Sigmoid colon (tissue), 7 donors: ENCODE measurements around the gene PNPLA2. TPM values are rescaled to one million over a fixed set of nuclear protein-coding genes. Genes with fewer than 3 reads are reported as not detected.

Experiments used
- DNase-seq: peaks from one replicate; pipeline ENCODE4 v3.0.0-alpha.2; 2019
- H3K27ac ChIP-seq, 4 donors: fragments of 200-600 bp; sonication (generic); one replicate each; pipeline ENCODE4 v1.5.1; 2016 to 2019; ENCODE audit warnings: mild to moderate bottlenecking in 1 of 4
- H3K27me3 ChIP-seq, 3 donors: fragments of 200-600 bp; sonication (generic); one replicate each; pipeline ENCODE4 v1.5.1; 2019; ENCODE audit warnings: mild to moderate bottlenecking in 1 of 3
- H3K36me3 ChIP-seq, 4 donors: fragments of 200-600 bp; sonication (generic); one replicate each; pipeline ENCODE4 v1.5.1; 2016 to 2019
- H3K4me1 ChIP-seq, 4 donors: fragments of 200-600 bp; sonication (generic); one replicate each; pipeline ENCODE4 v1.5.1; 2017 to 2019
- H3K4me3 ChIP-seq, 4 donors: fragments of 200-600 bp; sonication (generic); one replicate each; pipeline ENCODE4 v1.5.1; 2017 to 2019; ENCODE audit warnings: mild to moderate bottlenecking in 2 of 4, moderate library complexity in 1 of 4
- H3K9me3 ChIP-seq, 4 donors: fragments of 200-600 bp in 3 of 4; sonication (generic) in 3 of 4; one replicate each; pipeline versions ENCODE4 v1.5.1 to v1.6.1; 2013 to 2019
- EP300 ChIP-seq, 4 donors: sonication (generic); formaldehyde crosslinking; IDR thresholded peaks; one replicate each; pipeline ENCODE4 v1.6.1; 2017; ENCODE audit warnings: antibody characterized with exemption in 4 of 4
- POLR2A ChIP-seq, 2 donors: fragments of 450-650 bp; IDR thresholded peaks; one replicate each; pipeline ENCODE4 v1.6.1; 2016; ENCODE audit warnings: antibody characterized with exemption in 2 of 2, mild to moderate bottlenecking in 2 of 2, moderate library complexity in 2 of 2
- POLR2AphosphoS5 ChIP-seq, 4 donors: sonication (generic); formaldehyde crosslinking; IDR thresholded peaks; one replicate each; pipeline ENCODE4 v1.6.1; 2017; ENCODE audit warnings: antibody characterized with exemption in 4 of 4
- WGBS, 2 donors: extraction: QIAGEN DNeasy Blood & Tissue Kit; methylation state at CpG; one replicate each; pipeline ENCODE4 v1.1.7; 2013; 5-methylcytosine and 5-hydroxymethylcytosine counted together
- intact Hi-C: fragments of 100-400 bp; cut with DNase I; formaldehyde crosslinking; loops from one replicate; pipeline ENCODE4 v1.15.1; 2023
- polyA plus RNA-seq, 3 donors: library from polyadenylated mRNA; stranded (reverse); fragments of 200-250 nt; gene quantifications; one replicate each; pipeline ENCODE4 v1.2.3, GENCODE V29; 2013
- small RNA-seq, 3 donors: library from RNA; depleted of rRNA; stranded (forward); fragments of <200 nt; gene quantifications; one replicate each; pipeline ENCODE3, GENCODE V24; 2016
- total RNA-seq, 4 donors: library from RNA; depleted of rRNA; stranded (reverse); fragments of >200 nt; gene quantifications; one replicate each; pipeline ENCODE4 v1.1.0, GENCODE V29; 2016
- TF ChIP-seq, protein P1 (sequence below), 4 experiments: fragments of 450-650 bp in 3 of 4; fragments of 200-600 bp in 1 of 4; IDR thresholded peaks; one replicate each; pipeline ENCODE4 v1.5.1; 2016 to 2019; ENCODE audit warnings: antibody characterized with exemption in 4 of 4, mild to moderate bottlenecking in 3 of 4, moderate library complexity in 2 of 4
- donor health status: healthy with polysubstance abuse.
- donor health status: Bipolar disorder and iron deficiency.
- donor health status: healthy.

The PNPLA2 gene
- total and polyA plus RNA-seq, 7 donors, result 26.3 to 137 (median 35.4) TPM

GRCh38 chr11:872799-873198 is 54.1 kb downstream of the PNPLA2 start:
- no peak for DNase-seq
- no peaks in the 10 kb centered on the region for H3K4me1 ChIP-seq
- H3K9me3 ChIP-seq, result no peaks in the 10 kb centered on the region
- 85 to 93% methylated on average over 9 of the region's 9 CpGs for WGBS, 2 donors
- TF ChIP-seq POLR2AphosphoS5 (IDR thresholded peaks at IDR 0.05), result no peak
- TF ChIP-seq POLR2A (IDR thresholded peaks at IDR 0.05), result no peak
- no peak for TF ChIP-seq EP300 (IDR thresholded peaks at IDR 0.05)
- no peak overlapping the region for H3K4me3 ChIP-seq
- no peak overlapping the region for H3K27ac ChIP-seq
- H3K27me3 ChIP-seq, result no peaks in the 10 kb centered on the region
- intact Hi-C loops, result no loop called here
- H3K36me3 ChIP-seq, result peaks cover 0 to 10% (median 0%) of the 10 kb centered on the region in 4 donors

GRCh38 chr11:873706-874105 is 55.0 kb downstream of the PNPLA2 start:
- Histone ChIP-seq H3K27ac (no peak overlapping the region), H3K4me3 (no peak overlapping the region), H3K27me3 (no peaks in the 10 kb centered on the region), H3K4me1 (no peaks in the 10 kb centered on the region), H3K36me3 (peaks cover 0 to 10% (median 0%) of the 10 kb centered on the region in 4 donors), H3K9me3 (no peaks in the 10 kb centered on the region)
- intact Hi-C loops, result no loop called here
- no peak for DNase-seq
- 74 to 80% methylated on average over 12 of the region's 12 CpGs for WGBS, 2 donors
- no peak for TF ChIP-seq POLR2AphosphoS5 (IDR thresholded peaks at IDR 0.05)
- TF ChIP-seq EP300 (IDR thresholded peaks at IDR 0.05), result no peak
- TF ChIP-seq POLR2A (IDR thresholded peaks at IDR 0.05), result no peak
- TF ChIP-seq, protein P1, sequence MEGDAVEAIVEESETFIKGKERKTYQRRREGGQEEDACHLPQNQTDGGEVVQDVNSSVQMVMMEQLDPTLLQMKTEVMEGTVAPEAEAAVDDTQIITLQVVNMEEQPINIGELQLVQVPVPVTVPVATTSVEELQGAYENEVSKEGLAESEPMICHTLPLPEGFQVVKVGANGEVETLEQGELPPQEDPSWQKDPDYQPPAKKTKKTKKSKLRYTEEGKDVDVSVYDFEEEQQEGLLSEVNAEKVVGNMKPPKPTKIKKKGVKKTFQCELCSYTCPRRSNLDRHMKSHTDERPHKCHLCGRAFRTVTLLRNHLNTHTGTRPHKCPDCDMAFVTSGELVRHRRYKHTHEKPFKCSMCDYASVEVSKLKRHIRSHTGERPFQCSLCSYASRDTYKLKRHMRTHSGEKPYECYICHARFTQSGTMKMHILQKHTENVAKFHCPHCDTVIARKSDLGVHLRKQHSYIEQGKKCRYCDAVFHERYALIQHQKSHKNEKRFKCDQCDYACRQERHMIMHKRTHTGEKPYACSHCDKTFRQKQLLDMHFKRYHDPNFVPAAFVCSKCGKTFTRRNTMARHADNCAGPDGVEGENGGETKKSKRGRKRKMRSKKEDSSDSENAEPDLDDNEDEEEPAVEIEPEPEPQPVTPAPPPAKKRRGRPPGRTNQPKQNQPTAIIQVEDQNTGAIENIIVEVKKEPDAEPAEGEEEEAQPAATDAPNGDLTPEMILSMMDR (IDR thresholded peaks at IDR 0.05), result no peak

Small RNA genes lying within 50 kb of the gene (small RNA-seq; reads per million reads assigned to genes)
- 0 reads per million in 3 donors for gene SNORA52

Other genes with a start within 250 kb of the PNPLA2 start
- gene PHRF1, start 242.4 kb upstream of the PNPLA2 start, total RNA-seq, result 10 to 100 TPM; 11.8 to 21.2 (median 17.9) TPM
- gene PHRF1, start 242.4 kb upstream of the PNPLA2 start, polyA plus RNA-seq, result 10 to 100 TPM in 2 of 3 donors, 1 to 10 TPM in 1; 6.6 to 29.3 (median 11.3) TPM
- gene IRF7, start 203.0 kb upstream of the PNPLA2 start, total RNA-seq, result 10 to 100 TPM in 3 of 4 donors, 1 to 10 TPM in 1; 8.6 to 18.2 (median 14.2) TPM
- 10 to 100 TPM; 10.8 to 73.9 (median 26.8) TPM for gene IRF7, start 203.0 kb upstream of the PNPLA2 start, polyA plus RNA-seq
- gene CDHR5, start 194.0 kb upstream of the PNPLA2 start, total RNA-seq, result 1 to 10 TPM in 2 of 4 donors, not detected in 2; 1.8 to 1.9 TPM
- gene CDHR5, start 194.0 kb upstream of the PNPLA2 start, polyA plus RNA-seq, result 100 to 1,000 TPM in 1 of 3 donors, 10 to 100 TPM in 2; 18.0 to 136 (median 29.4) TPM
- not detected for gene SCT, start 191.7 kb upstream of the PNPLA2 start, total RNA-seq
- 1 to 10 TPM in 1 of 3 donors, not detected in 2; 1.1 TPM for gene SCT, start 191.7 kb upstream of the PNPLA2 start, polyA plus RNA-seq
- 1 to 10 TPM in 1 of 4 donors, under 1 TPM in 1, not detected in 2; 0.41 to 2.2 TPM for gene DRD4, start 181.6 kb upstream of the PNPLA2 start, total RNA-seq
- gene DRD4, start 181.6 kb upstream of the PNPLA2 start, polyA plus RNA-seq, result under 1 TPM in 1 of 3 donors, not detected in 2; 0.28 TPM
- gene DEAF1, start 123.7 kb upstream of the PNPLA2 start, total RNA-seq, result 10 to 100 TPM; 15.1 to 29.6 (median 22.2) TPM
- 10 to 100 TPM; 11.3 to 18.6 (median 14.4) TPM for gene DEAF1, start 123.7 kb upstream of the PNPLA2 start, polyA plus RNA-seq
- gene TMEM80, start 123.1 kb upstream of the PNPLA2 start, total RNA-seq, result 10 to 100 TPM; 20.9 to 41.5 (median 39.6) TPM
- 10 to 100 TPM in 2 of 3 donors, 1 to 10 TPM in 1; 7.9 to 27.6 (median 25.7) TPM for gene TMEM80, start 123.1 kb upstream of the PNPLA2 start, polyA plus RNA-seq
- 10 to 100 TPM in 2 of 4 donors, 1 to 10 TPM in 2; 5.4 to 15.6 (median 11.6) TPM for gene EPS8L2, start 112.7 kb upstream of the PNPLA2 start, total RNA-seq
- 100 to 1,000 TPM; 153 to 168 (median 155) TPM for gene EPS8L2, start 112.7 kb upstream of the PNPLA2 start, polyA plus RNA-seq
- gene TALDO1, start 71.5 kb upstream of the PNPLA2 start, total RNA-seq, result 100 to 1,000 TPM in 2 of 4 donors, 10 to 100 TPM in 2; 94.6 to 133 (median 108) TPM
- gene TALDO1, start 71.5 kb upstream of the PNPLA2 start, polyA plus RNA-seq, result 100 to 1,000 TPM; 142 to 177 (median 170) TPM
- 10 to 100 TPM in 3 of 4 donors, 1 to 10 TPM in 1; 6.7 to 26.3 (median 14.9) TPM for gene GATD1, start 41.4 kb upstream of the PNPLA2 start, total RNA-seq
- 10 to 100 TPM in 2 of 3 donors, 1 to 10 TPM in 1; 7.8 to 55.9 (median 40.0) TPM for gene GATD1, start 41.4 kb upstream of the PNPLA2 start, polyA plus RNA-seq
- 1 to 10 TPM; 1.8 to 3.6 (median 2.6) TPM for gene CEND1, start 28.8 kb upstream of the PNPLA2 start, total RNA-seq
- gene CEND1, start 28.8 kb upstream of the PNPLA2 start, polyA plus RNA-seq, result 1 to 10 TPM in 1 of 3 donors, not detected in 2; 2.0 TPM
- 1 to 10 TPM; 3.8 to 7.2 (median 5.4) TPM for gene SLC25A22, start 20.6 kb upstream of the PNPLA2 start, total RNA-seq
- 10 to 100 TPM in 1 of 3 donors, 1 to 10 TPM in 2; 7.8 to 26.4 (median 9.7) TPM for gene SLC25A22, start 20.6 kb upstream of the PNPLA2 start, polyA plus RNA-seq
- gene PIDD1, start 13.7 kb upstream of the PNPLA2 start, total RNA-seq, result 10 to 100 TPM in 2 of 4 donors, 1 to 10 TPM in 2; 6.7 to 26.6 (median 11.4) TPM
- 10 to 100 TPM in 1 of 3 donors, 1 to 10 TPM in 2; 4.9 to 28.8 (median 6.0) TPM for gene PIDD1, start 13.7 kb upstream of the PNPLA2 start, polyA plus RNA-seq
- gene RPLP2, start 8.9 kb upstream of the PNPLA2 start, total RNA-seq, result 100 to 1,000 TPM; 405 to 632 (median 412) TPM
- 1,000 to 10,000 TPM; 1,208 to 2,533 (median 1,777) TPM for gene RPLP2, start 8.9 kb upstream of the PNPLA2 start, polyA plus RNA-seq
- 1 to 10 TPM; 1.5 to 9.5 (median 4.6) TPM for gene CRACR2B, start 9.0 kb downstream of the PNPLA2 start, total RNA-seq
- 100 to 1,000 TPM in 1 of 3 donors, 10 to 100 TPM in 2; 32.1 to 149 (median 46.8) TPM for gene CRACR2B, start 9.0 kb downstream of the PNPLA2 start, polyA plus RNA-seq
- gene CD151, start 14.0 kb downstream of the PNPLA2 start, total RNA-seq, result 100 to 1,000 TPM in 3 of 4 donors, 10 to 100 TPM in 1; 84.4 to 343 (median 278) TPM
- gene CD151, start 14.0 kb downstream of the PNPLA2 start, polyA plus RNA-seq, result 100 to 1,000 TPM in 1 of 3 donors, 10 to 100 TPM in 2; 91.9 to 436 (median 92.7) TPM
- 10 to 100 TPM; 34.9 to 75.3 (median 52.0) TPM for gene POLR2L, start 23.6 kb downstream of the PNPLA2 start, total RNA-seq
- 100 to 1,000 TPM; 139 to 198 (median 143) TPM for gene POLR2L, start 23.6 kb downstream of the PNPLA2 start, polyA plus RNA-seq
- 10 to 100 TPM; 79.2 to 92.7 (median 82.9) TPM for gene TSPAN4, start 23.9 kb downstream of the PNPLA2 start, total RNA-seq
- 10 to 100 TPM in 2 of 3 donors, 1 to 10 TPM in 1; 8.8 to 41.0 (median 15.0) TPM for gene TSPAN4, start 23.9 kb downstream of the PNPLA2 start, polyA plus RNA-seq
- gene CHID1, start 91.9 kb downstream of the PNPLA2 start, total RNA-seq, result 10 to 100 TPM; 45.7 to 52.3 (median 48.0) TPM
- 10 to 100 TPM; 16.9 to 52.0 (median 18.0) TPM for gene CHID1, start 91.9 kb downstream of the PNPLA2 start, polyA plus RNA-seq
- gene AP2A2, start 107.0 kb downstream of the PNPLA2 start, total RNA-seq, result 10 to 100 TPM; 42.6 to 78.4 (median 53.1) TPM
- gene AP2A2, start 107.0 kb downstream of the PNPLA2 start, polyA plus RNA-seq, result 10 to 100 TPM; 21.0 to 47.0 (median 31.4) TPM
- not detected for gene MUC6, start 217.8 kb downstream of the PNPLA2 start, total RNA-seq
- under 1 TPM in 2 of 3 donors, not detected in 1; under 0.01 to 0.04 TPM for gene MUC6, start 217.8 kb downstream of the PNPLA2 start, polyA plus RNA-seq